Muscle layer of colon (tissue), 2 donors: ENCODE data around the gene RAP1A.

Source experiments
- H3K27ac ChIP-seq: one replicate; pipeline ENCODE4 v1.7.0; 2013; ENCODE audit warnings: low read depth, mild to moderate bottlenecking, low read length, moderate library complexity
- H3K27me3 ChIP-seq, 2 donors: one replicate each; pipeline ENCODE4 v1.7.0; 2013; ENCODE audit warnings: low read length in 2 of 2, mild to moderate bottlenecking in 2 of 2; ENCODE audit not compliant: insufficient read depth in 2 of 2, control insufficient read depth in 1 of 2
- H3K36me3 ChIP-seq: one replicate; pipeline ENCODE4 v1.7.0; 2013; ENCODE audit warnings: mild to moderate bottlenecking, low read length; ENCODE audit not compliant: insufficient read depth
- H3K4me1 ChIP-seq: one replicate; pipeline ENCODE4 v1.7.0; 2013; ENCODE audit warnings: mild to moderate bottlenecking, low read length; ENCODE audit not compliant: insufficient read depth
- H3K4me3 ChIP-seq, 2 donors: one replicate each; pipeline ENCODE4 v1.7.0; 2013; ENCODE audit warnings: low read length in 2 of 2, low read depth in 1 of 2, mild to moderate bottlenecking in 1 of 2, moderate library complexity in 1 of 2
- H3K9ac ChIP-seq: one replicate; pipeline ENCODE4 v1.7.0; 2013; ENCODE audit warnings: low read length
- H3K9me3 ChIP-seq: one replicate; pipeline ENCODE4 v1.7.0; 2013; ENCODE audit warnings: mild to moderate bottlenecking, low read length
- donor health status: abdominal sarcoma.
- donor health status: Adenocarcinoma of cecum.

RAP1A gene

DNA sequence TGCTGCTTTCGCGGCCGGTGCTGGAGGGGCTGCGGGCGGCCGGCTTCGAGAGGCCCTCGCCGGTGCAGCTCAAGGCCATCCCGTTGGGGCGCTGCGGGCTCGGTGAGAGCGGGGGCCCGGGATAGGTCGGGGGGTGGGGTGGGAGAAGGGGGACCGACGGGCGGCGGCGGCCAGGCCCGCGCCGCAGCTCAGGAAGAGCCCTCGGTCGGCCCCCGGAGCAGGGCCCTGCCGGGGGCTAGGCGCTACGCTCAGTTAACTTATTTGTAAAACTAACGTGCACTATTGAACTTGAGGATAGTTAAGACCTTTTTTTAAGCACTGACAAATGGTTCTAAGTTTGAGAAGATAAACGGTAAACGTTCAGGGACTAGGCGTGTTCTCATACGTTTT, 136.5 kb downstream of the RAP1A start:
- Histone ChIP-seq H3K9ac (peak overlapping the region; percentile 86), H3K27ac (peak overlapping the region; percentile 90), H3K4me1 (peaks cover 17% of the 10 kb centered on the region), H3K27me3 (no peaks in the 10 kb centered on the region), H3K4me3 (peak overlapping the region; percentile 85 to 98), H3K9me3 (no peaks in the 10 kb centered on the region), H3K36me3 (peaks cover 11% of the 10 kb centered on the region)

DNA sequence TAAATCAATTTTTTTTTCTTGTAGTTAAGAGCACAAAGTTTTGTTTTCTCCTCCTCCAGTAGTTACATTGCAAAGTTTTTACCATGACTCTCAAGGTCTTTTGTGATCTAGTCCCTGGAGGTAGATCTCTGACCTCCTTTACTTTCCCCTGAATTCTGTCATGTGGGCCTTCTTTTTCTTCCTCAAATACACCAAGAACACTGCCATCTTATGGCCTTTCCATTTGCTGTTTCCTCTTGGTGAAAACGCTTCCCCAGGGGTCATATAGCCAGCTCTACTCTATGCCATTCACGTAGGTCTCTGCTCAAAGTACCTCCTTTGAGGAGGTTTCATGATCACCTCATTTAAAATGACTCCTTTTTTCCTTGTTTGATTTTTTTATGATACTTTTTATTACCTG, 138.8 kb downstream of the RAP1A start:
- no peak overlapping the region for H3K4me3 ChIP-seq
- peaks cover 17% of the 10 kb centered on the region for H3K4me1 ChIP-seq
- peaks cover 28% of the 10 kb centered on the region for H3K36me3 ChIP-seq
- no peak overlapping the region for H3K27ac ChIP-seq
- no peaks in the 10 kb centered on the region for H3K9me3 ChIP-seq
- no peak overlapping the region for H3K9ac ChIP-seq
- no peaks in the 10 kb centered on the region for H3K27me3 ChIP-seq

DNA sequence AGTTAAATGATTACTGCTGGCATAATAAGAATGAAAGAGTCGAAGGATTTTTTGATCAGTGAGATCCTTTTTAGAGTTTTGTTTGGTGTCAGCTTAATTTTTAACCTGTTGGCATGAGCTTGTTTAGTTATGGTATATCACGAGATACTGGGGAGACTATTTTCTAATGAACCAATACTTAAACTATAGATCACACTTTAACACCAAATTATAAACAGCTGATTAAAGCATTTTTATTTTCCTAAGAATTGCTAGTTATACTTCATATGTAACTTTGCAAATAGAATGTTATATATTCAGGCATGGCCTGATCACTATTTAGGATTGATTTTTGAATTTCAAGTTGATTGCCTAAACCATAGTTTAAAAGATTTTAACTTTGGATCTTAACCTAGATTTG, 142.1 kb downstream of the RAP1A start:
- H3K36me3 ChIP-seq: peaks cover 46% of the 10 kb centered on the region

DNA sequence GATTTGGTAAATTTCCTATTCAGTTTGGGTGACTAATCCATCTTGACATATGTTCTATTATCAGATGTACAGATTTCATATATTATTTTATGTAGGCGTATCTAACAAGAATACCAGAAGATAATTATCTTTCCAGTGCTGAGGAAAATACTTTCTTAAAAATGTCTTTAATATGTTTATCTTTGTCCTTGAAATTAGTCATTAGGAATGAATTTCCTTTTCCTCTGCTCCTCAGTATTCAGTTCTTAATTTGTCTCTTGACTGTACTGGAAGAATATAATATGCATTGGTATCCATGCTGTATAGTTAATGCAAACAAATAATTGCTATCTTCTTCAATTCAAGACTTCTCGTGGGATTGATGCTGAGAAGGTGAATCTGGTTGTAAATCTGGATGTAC, 142.7 kb downstream of the RAP1A start:
- Histone ChIP-seq H3K9me3 (no peaks in the 10 kb centered on the region), H3K27ac (no peak overlapping the region), H3K4me1 (no peaks in the 10 kb centered on the region), H3K27me3 (no peaks in the 10 kb centered on the region), H3K4me3 (no peak overlapping the region), H3K36me3 (peaks cover 51% of the 10 kb centered on the region), H3K9ac (no peak overlapping the region)

More for the DNA sequence above, 142.1 kb downstream of the RAP1A start:
- H3K9ac ChIP-seq: no peak overlapping the region
- H3K4me3 ChIP-seq: no peak overlapping the region
- H3K4me1 ChIP-seq: peaks cover 6% of the 10 kb centered on the region
- H3K9me3 ChIP-seq: no peaks in the 10 kb centered on the region
- H3K27ac ChIP-seq: no peak overlapping the region
- H3K27me3 ChIP-seq: no peaks in the 10 kb centered on the region
